A549 (cell line): ENCODE measurements around the gene ARHGAP27. TPM values are rescaled to one million over a fixed set of nuclear protein-coding genes. Genes with fewer than 3 reads are reported as not detected.

Source experiments
- ATAC-seq, 2 experiments: fragments of 200-7000 bp in 1 of 2; fragments of >200 bp in 1 of 2; cut with Nextera tagmentation in 1 of 2; cut with Tn5 transposase in 1 of 2; 3 replicates each; pipeline versions ENCODE4 v1.8.0 to v1.9.1; 2018 to 2020; ENCODE audit warnings: mild to moderate bottlenecking in 1 of 2, moderate library complexity in 1 of 2
- CTCF ChIA-PET: fragments of 300-600 bp; sonication (Branson Sonifier 250); formaldehyde crosslinking; extraction: SDS; loops from one replicate; lab custom pipeline; 2021; ENCODE audit warnings: antibody characterized with exemption, inconsistent platforms; lab: Yijun Ruan, JAX
- POLR2A ChIA-PET: fragments of 350-600 bp; formaldehyde crosslinking; extraction: SDS; loops from one replicate; lab custom pipeline; 2021; ENCODE audit warnings: antibody characterized with exemption, inconsistent platforms; lab: Yijun Ruan, JAX
- DNase-seq, 2 experiments: peaks; one replicate each; pipeline versions ENCODE4 v3.0.0 to v3.0.0-alpha.2; 2011 to 2016; ENCODE audit warnings: low read depth in 1 of 2, low spot score in 1 of 2
- FAIRE-seq: peaks from 2 replicates; lab custom pipeline; 2011; peaks lifted over from hg19 to GRCh38; lab: Jason Lieb, UNC
- H3K27ac ChIP-seq, 2 experiments: fragments of >200 bp; sonication (Bioruptor Twin); formaldehyde crosslinking; 3 replicates each; pipeline ENCODE4 v1.5.1; 2016 to 2017
- H3K4me1 ChIP-seq: fragments of >200 bp; sonication (Bioruptor Twin); formaldehyde crosslinking; 3 replicates; pipeline ENCODE4 v1.6.1; 2016
- H3K4me2 ChIP-seq: fragments of >200 bp; sonication (Bioruptor Twin); formaldehyde crosslinking; 3 replicates; pipeline ENCODE4 v1.6.1; 2016
- H3K4me3 ChIP-seq: fragments of >200 bp; sonication (Bioruptor Twin); formaldehyde crosslinking; 3 replicates; pipeline ENCODE4 v1.5.1; 2016
- H3K9me3 ChIP-seq: fragments of >200 bp; sonication (Bioruptor Twin); formaldehyde crosslinking; 3 replicates; pipeline ENCODE4 v1.6.1; 2016
- CBX2 ChIP-seq: fragments of 200-600 bp; sonication (generic); IDR thresholded peaks from 2 replicates; pipeline ENCODE4 v1.6.1; 2016; ENCODE audit warnings: low read depth, mild to moderate bottlenecking, borderline replicate concordance
- EP300 ChIP-seq, 2 experiments: fragments of >200 bp; sonication (Bioruptor Twin); formaldehyde crosslinking; IDR thresholded peaks; 2 replicates in 1 of 2; 3 replicates in 1 of 2; pipeline ENCODE4 v1.6.1; 2016 to 2017
- FOSL2 ChIP-seq, 2 experiments: fragments of 450-650 bp in 1 of 2; fragments of >200 bp in 1 of 2; sonication (Bioruptor Twin) in 1 of 2; formaldehyde crosslinking; IDR thresholded peaks; 2 replicates each; pipeline versions ENCODE4 v1.5.0 to v1.6.1; 2016 to 2020; ENCODE audit warnings: mild to moderate bottlenecking in 1 of 2, moderate library complexity in 1 of 2
- HDAC2 ChIP-seq: fragments of 200-600 bp; sonication (generic); IDR thresholded peaks from 2 replicates; pipeline ENCODE4 v1.6.1; 2016
- HOXB5 ChIP-seq: fragments of 250-450 bp; sonication (Bioruptor Pico); IDR thresholded peaks from 2 replicates; pipeline ENCODE4 v1.5.0; 2020; ENCODE audit warnings: mild to moderate bottlenecking, moderate library complexity
- KDM1A ChIP-seq: fragments of 200-600 bp; sonication (generic); IDR thresholded peaks from 2 replicates; pipeline ENCODE4 v1.6.1; 2016; ENCODE audit warnings: low read depth, mild to moderate bottlenecking
- KDM5A ChIP-seq: fragments of 200-600 bp; sonication (generic); IDR thresholded peaks from 2 replicates; pipeline ENCODE4 v1.6.1; 2016; ENCODE audit warnings: antibody characterized with exemption, mild to moderate bottlenecking
- MAZ ChIP-seq: fragments of 150-350 bp; IDR thresholded peaks from 2 replicates; pipeline ENCODE4 v1.6.1; 2014; ENCODE audit warnings: antibody characterized with exemption, low read depth, low read length, borderline replicate concordance
- MYC ChIP-seq: IDR thresholded peaks from 2 replicates; pipeline ENCODE4 v1.6.1; 2012; ENCODE audit warnings: mild to moderate bottlenecking, inconsistent platforms, low read length, improper control_type of control experiment, borderline replicate concordance
- PHF8 ChIP-seq: fragments of 200-600 bp; sonication (generic); IDR thresholded peaks from 2 replicates; pipeline ENCODE4 v1.6.1; 2016; ENCODE audit warnings: low read depth, mild to moderate bottlenecking, antibody characterized with exemption, moderate library complexity, borderline replicate concordance
- POLR2A ChIP-seq: IDR thresholded peaks from 2 replicates; pipeline ENCODE4 v1.6.1; 2012; ENCODE audit warnings: mild to moderate bottlenecking, low read length
- POLR2AphosphoS2 ChIP-seq: conservative IDR thresholded peaks from 2 replicates; pipeline ENCODE4 v1.6.1; 2012; ENCODE audit warnings: low read length, improper control_type of control experiment, inconsistent platforms
- RAD21 ChIP-seq, 2 experiments: fragments of >200 bp in 1 of 2; sonication (Bioruptor Twin) in 1 of 2; formaldehyde crosslinking in 1 of 2; IDR thresholded peaks in 1 of 2; conservative IDR thresholded peaks in 1 of 2; 2 replicates in 1 of 2; 3 replicates in 1 of 2; pipeline ENCODE4 v1.6.1; 2012 to 2018; ENCODE audit warnings: inconsistent platforms in 1 of 2
- RARB ChIP-seq: fragments of 250-450 bp; sonication (Bioruptor Pico); IDR thresholded peaks from 2 replicates; pipeline ENCODE4 v1.8.0; 2021; ENCODE audit warnings: mild to moderate bottlenecking, moderate library complexity
- RNF2 ChIP-seq: fragments of 200-600 bp; sonication (generic); IDR thresholded peaks from 2 replicates; pipeline ENCODE4 v1.6.1; 2016; ENCODE audit warnings: low read depth, mild to moderate bottlenecking, antibody characterized with exemption, moderate library complexity, borderline replicate concordance
- SMC3 ChIP-seq: fragments of >200 bp; sonication (Bioruptor Twin); formaldehyde crosslinking; IDR thresholded peaks from 3 replicates; pipeline ENCODE4 v1.6.1; 2018; ENCODE audit warnings: inconsistent platforms
- SREBF2 ChIP-seq: fragments of 450-650 bp; IDR thresholded peaks from 2 replicates; pipeline ENCODE4 v1.6.1; 2014; ENCODE audit warnings: mild to moderate bottlenecking, moderate library complexity
- ZFP36 ChIP-seq: fragments of 450-650 bp; IDR thresholded peaks from 2 replicates; pipeline ENCODE4 v1.6.1; 2014; ENCODE audit warnings: borderline replicate concordance; ENCODE audit not compliant: partially characterized antibody
- ZNF302 ChIP-seq: fragments of 250-450 bp; sonication (Bioruptor Pico); IDR thresholded peaks from 2 replicates; pipeline ENCODE4 v1.9.0; 2021; ENCODE audit warnings: inconsistent platforms, mild to moderate bottlenecking, moderate library complexity
- ZSCAN20 ChIP-seq: fragments of 250-450 bp; sonication (Bioruptor Pico); IDR thresholded peaks from 2 replicates; pipeline ENCODE4 v1.8.0; 2022; ENCODE audit warnings: mild to moderate bottlenecking, moderate library complexity
- WGBS: methylation state at CpG from one replicate; pipeline ENCODE4 v1.1.6; 2017; ENCODE audit errors: missing lambda C conversion rate; 5-methylcytosine and 5-hydroxymethylcytosine counted together
- polyA plus RNA-seq, 4 experiments: library from polyadenylated mRNA; depleted of rRNA in 3 of 4; stranded (reverse); fragments of >200 nt; fragmentation: RNase III in 1 of 4; extraction: RNeasy Plus Mini Kit Qiagen cat#74134 plus additional on column Dnase treatment in 1 of 4; gene quantifications; 2 replicates in 3 of 4; 3 replicates in 1 of 4; pipeline ENCODE4 v1.2.3, GENCODE V29; 2011 to 2017
- TF ChIP-seq, protein P1 (sequence below): fragments of 250-450 bp; sonication (Bioruptor Pico); IDR thresholded peaks from 2 replicates; pipeline ENCODE4 v1.5.0; 2021; ENCODE audit warnings: mild to moderate bottlenecking, moderate library complexity, borderline replicate concordance
- TF ChIP-seq, protein P2 (sequence below): fragments of 250-450 bp; sonication (Bioruptor Pico); IDR thresholded peaks from 2 replicates; pipeline ENCODE4 v1.5.0; 2020; ENCODE audit warnings: low read depth, mild to moderate bottlenecking, moderate library complexity
- TF ChIP-seq, protein P3 (sequence below): fragments of 450-650 bp; IDR thresholded peaks from 2 replicates; pipeline ENCODE4 v1.6.1; 2014; ENCODE audit warnings: antibody characterized with exemption
- TF ChIP-seq, protein P4 (sequence below): fragments of >200 bp; sonication (Bioruptor Twin); formaldehyde crosslinking; IDR thresholded peaks from 3 replicates; pipeline ENCODE4 v1.6.1; 2016

Gene ARHGAP27
- polyA plus RNA-seq, 2 of the 4 experiments (the other 2 are of a cell fraction), result 10.0 to 16.4 TPM

DNA sequence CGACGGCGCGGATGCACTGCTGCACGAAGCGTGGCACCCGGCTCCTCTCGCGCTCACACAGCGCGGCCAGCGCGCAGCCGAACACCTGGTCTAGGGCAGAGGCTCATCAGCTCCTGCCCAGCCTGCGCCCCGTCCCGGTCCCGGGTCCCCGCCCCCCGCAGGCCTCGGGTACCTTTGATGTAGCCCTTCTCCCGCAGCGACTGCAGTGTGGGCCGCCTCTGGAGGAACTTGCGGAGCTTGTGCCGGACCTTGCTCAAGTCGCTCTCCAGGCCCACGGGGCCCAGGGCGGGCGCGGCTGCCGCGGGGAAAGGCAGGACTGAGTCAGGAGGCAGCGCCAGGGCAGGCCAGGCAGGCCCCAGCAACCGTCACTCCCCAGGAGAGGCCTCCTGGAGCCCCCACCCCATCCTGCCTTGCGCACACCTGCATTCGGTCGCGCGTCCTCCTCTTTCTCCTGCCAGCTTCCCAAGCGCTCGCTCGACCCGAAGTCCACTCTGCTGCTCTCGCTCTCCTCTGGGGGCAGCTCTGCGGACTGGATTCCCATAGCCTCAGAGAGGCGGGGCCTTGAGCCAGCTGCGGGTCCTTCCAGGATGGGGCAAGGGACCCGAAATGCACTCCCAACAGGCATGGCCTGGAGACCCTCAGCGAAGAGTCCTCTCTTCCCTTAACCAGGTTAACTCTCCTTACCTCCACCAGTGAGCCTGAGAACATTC lies 36.0 kb downstream of the ARHGAP27 start:
- WGBS, result 96% methylated on average over 50 of the region's 50 CpGs

DNA sequence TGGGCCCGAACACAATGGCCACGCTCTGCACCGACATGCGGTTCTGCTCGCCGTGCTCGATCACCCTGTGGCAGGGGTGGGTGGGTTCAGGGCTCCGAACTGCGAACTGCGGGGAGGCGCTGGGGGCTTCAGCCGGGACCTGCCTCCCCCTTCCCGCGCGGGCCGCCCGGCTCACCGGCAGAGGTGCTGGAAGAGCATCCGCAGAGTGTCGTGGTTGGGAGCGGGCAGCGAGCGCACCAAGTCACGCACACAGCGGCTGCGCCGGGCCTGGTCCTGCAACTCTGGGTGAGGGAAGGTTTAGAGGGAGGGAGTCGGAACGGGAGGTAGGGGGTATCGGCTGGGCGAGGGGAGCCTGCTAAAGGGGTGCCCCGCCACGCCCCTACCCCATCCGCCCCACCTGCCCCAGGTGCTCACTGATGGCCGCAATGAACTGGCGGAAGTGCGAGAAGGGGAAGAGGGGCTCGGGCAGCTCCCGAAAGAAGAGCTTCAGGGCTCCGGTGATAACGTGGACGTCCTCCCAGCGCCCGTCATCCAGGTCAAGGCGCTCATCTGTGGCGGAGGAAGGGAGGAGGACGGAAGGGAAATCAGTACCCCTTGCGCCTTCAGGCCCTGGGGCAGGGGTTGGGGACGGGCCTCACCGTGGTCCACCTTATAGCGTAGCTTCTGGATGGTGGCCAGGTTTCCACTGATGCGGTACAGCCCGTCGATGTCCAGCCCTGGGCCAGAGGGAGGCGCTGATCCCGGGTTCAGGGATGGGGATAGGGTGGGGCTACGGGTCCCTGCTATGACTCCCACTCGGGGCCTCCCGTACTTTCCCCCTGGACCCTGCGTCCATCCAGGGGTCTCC lies 36.9 kb downstream of the ARHGAP27 start:
- DNase-seq, result no peak
- FAIRE-seq, result no peak
- TF ChIP-seq EP300 (IDR thresholded peaks at IDR 0.05) (no peak), ZNF302 (CRISPR knock-in tag) (no peak), RARB (CRISPR knock-in tag) (no peak), SMC3 (no peak), RNF2 (no peak), POLR2AphosphoS2 (no peak)
- TF ChIP-seq, protein P1, sequence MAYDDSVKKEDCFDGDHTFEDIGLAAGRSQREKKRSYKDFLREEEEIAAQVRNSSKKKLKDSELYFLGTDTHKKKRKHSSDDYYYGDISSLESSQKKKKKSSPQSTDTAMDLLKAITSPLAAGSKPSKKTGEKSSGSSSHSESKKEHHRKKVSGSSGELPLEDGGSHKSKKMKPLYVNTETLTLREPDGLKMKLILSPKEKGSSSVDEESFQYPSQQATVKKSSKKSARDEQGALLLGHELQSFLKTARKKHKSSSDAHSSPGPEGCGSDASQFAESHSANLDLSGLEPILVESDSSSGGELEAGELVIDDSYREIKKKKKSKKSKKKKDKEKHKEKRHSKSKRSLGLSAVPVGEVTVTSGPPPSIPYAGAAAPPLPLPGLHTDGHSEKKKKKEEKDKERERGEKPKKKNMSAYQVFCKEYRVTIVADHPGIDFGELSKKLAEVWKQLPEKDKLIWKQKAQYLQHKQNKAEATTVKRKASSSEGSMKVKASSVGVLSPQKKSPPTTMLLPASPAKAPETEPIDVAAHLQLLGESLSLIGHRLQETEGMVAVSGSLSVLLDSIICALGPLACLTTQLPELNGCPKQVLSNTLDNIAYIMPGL (CRISPR knock-in tag), result no peak
- Histone ChIP-seq H3K4me2 (no peak overlapping the region), H3K4me1 (0 out of 3 replicates have a peak, but pooled peaks cover 3% of the 10 kb centered on the region), H3K27ac (peak overlapping the region in 1 of 2 experiments; percentile 73; a peak in 1 of 6 replicates), H3K4me3 (no peak overlapping the region), H3K9me3 (no peaks in the 10 kb centered on the region)
- ChIA-PET POLR2A (interaction anchor here (1.8 kb wide), 1 partner anchor 30 kb away, joined by 6 read pairs; no protein-coding TSS in a partner anchor), CTCF (interaction anchor here (0.7 to 25.8 kb wide), 24 partner anchors 8 to 540 kb away, joined by 3 to 1120 read pairs (median 6); partner anchors contain the start of genes FMNL1, MAP3K14 and SPATA32)
- 91% methylated on average over 57 of the region's 60 CpGs for WGBS
- ATAC-seq, result no peak; a peak in 1 of 6 replicates

More for the DNA sequence above, 36.0 kb downstream of the ARHGAP27 start:
- 0 out of 3 replicates have a peak, but pooled peaks cover 3% of the 10 kb centered on the region for H3K4me1 ChIP-seq
- no peak for ATAC-seq
- ChIA-PET CTCF (interaction anchor here (0.9 to 25.8 kb wide), 15 partner anchors 12 to 539 kb away, joined by 3 to 1120 read pairs (median 27); partner anchors contain the start of genes FMNL1, MAP3K14 and SPATA32), POLR2A (interaction anchor here (0.6 to 1.8 kb wide), 2 partner anchors 24 to 29 kb away, joined by 6 to 7 read pairs; no protein-coding TSS in a partner anchor)
- H3K4me2 ChIP-seq, result no peak overlapping the region
- no peak for DNase-seq
- TF ChIP-seq MAZ (no peak), ZSCAN20 (CRISPR knock-in tag) (no peak), HDAC2 (no peak), CBX2 (no peak), POLR2A (no peak)
- TF ChIP-seq, protein P2, sequence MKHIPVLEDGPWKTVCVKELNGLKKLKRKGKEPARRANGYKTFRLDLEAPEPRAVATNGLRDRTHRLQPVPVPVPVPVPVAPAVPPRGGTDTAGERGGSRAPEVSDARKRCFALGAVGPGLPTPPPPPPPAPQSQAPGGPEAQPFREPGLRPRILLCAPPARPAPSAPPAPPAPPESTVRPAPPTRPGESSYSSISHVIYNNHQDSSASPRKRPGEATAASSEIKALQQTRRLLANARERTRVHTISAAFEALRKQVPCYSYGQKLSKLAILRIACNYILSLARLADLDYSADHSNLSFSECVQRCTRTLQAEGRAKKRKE (CRISPR knock-in tag), result no peak
- H3K9me3 ChIP-seq, result no peaks in the 10 kb centered on the region
- no peak overlapping the region for H3K4me3 ChIP-seq
- no peak overlapping the region for H3K27ac ChIP-seq
- no peak for FAIRE-seq

DNA sequence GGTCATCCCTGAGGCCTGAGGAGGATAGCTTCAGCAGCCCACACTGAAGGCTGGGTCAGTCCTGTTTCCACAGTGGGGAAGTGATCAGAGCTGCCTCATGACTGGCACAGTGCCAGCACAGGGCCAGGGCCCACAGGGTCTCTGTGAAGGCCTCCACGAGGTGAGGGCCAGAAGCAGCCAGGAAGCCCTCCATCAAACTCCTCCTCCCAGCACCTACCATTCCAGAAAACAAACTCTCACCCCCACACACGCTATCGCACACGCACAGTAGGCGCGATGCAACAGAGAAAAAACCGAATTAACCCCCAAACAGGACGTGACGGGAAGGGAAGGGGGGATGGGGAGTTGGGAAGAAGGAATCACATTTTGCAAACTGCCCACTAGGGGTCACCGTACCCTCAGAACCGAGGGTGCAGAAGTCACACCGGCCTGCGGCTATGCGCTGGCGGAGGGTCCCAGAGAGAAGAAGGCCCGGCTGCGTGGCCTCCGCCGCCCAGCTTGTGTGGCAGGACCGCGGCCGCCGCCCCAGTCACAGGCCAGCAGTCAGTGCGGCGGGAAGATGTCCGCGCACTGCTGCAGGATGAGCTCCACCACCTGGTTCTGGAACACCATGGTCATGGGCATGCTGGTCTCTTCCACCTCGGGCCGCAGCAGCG lies 37.6 kb downstream of the ARHGAP27 start:
- DNase-seq (peak; percentile 88 to 95), FAIRE-seq (peak; percentile 85), ATAC-seq (peak; percentile 68 to 83)
- H3K4me3 ChIP-seq, result no peak overlapping the region
- 35% methylated on average over 30 of the region's 30 CpGs for WGBS
- peak overlapping the region; percentile 40; the same call in 1 of the 3 replicates for H3K4me2 ChIP-seq
- 0 out of 3 replicates have a peak, but pooled peaks cover 3% of the 10 kb centered on the region for H3K4me1 ChIP-seq
- CTCF ChIA-PET, result interaction anchor here (0.7 to 25.8 kb wide), 33 partner anchors 9 to 460 kb away, joined by 3 to 1120 read pairs (median 5); partner anchors contain the start of genes ARHGAP27, FMNL1, MAP3K14 and SPATA32
- POLR2A ChIA-PET, result interaction anchor here (1.8 kb wide), 1 partner anchor 31 kb away, joined by 6 read pairs; no protein-coding TSS in a partner anchor
- no peaks in the 10 kb centered on the region for H3K9me3 ChIP-seq
- peak overlapping the region; percentile 23 to 73; a peak in 3 of 6 replicates for H3K27ac ChIP-seq
- TF ChIP-seq, protein P3, sequence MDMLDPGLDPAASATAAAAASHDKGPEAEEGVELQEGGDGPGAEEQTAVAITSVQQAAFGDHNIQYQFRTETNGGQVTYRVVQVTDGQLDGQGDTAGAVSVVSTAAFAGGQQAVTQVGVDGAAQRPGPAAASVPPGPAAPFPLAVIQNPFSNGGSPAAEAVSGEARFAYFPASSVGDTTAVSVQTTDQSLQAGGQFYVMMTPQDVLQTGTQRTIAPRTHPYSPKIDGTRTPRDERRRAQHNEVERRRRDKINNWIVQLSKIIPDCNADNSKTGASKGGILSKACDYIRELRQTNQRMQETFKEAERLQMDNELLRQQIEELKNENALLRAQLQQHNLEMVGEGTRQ, result no peak
- TF ChIP-seq RAD21 (conservative IDR thresholded peaks at IDR 0.05 in 1 of 2, IDR thresholded peaks at IDR 0.05 in 1 of 2) (peak; percentile 89 to 90), PHF8 (no peak), KDM1A (no peak), HOXB5 (CRISPR knock-in tag) (no peak), KDM5A (no peak), SREBF2 (no peak), SMC3 (peak; percentile 80), MYC (no peak), RARB (CRISPR knock-in tag) (no peak), ZFP36 (no peak), FOSL2 (IDR thresholded peaks at IDR 0.05) (no peak), FOSL2 (CRISPR knock-in tag; IDR thresholded peaks at IDR 0.05) (peak; percentile 28; the same call in 1 of the 2 replicates)
- TF ChIP-seq, protein P4, sequence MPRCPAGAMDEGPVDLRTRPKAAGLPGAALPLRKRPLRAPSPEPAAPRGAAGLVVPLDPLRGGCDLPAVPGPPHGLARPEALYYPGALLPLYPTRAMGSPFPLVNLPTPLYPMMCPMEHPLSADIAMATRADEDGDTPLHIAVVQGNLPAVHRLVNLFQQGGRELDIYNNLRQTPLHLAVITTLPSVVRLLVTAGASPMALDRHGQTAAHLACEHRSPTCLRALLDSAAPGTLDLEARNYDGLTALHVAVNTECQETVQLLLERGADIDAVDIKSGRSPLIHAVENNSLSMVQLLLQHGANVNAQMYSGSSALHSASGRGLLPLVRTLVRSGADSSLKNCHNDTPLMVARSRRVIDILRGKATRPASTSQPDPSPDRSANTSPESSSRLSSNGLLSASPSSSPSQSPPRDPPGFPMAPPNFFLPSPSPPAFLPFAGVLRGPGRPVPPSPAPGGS, result no peak
